HepG2 (cell line): ENCODE measurements around the gene MED12L. TPM values are rescaled to one million over a fixed set of nuclear protein-coding genes. Genes with fewer than 3 reads are reported as not detected.

Experiments used
- ARNTL ChIP-seq: sonication (generic); formaldehyde crosslinking; IDR thresholded peaks from 2 replicates; pipeline ENCODE4 v1.4.0; 2020; ENCODE audit warnings: mild to moderate bottlenecking, missing genetic modification reagents
- CENPT ChIP-seq: sonication (generic); formaldehyde crosslinking; IDR thresholded peaks from 2 replicates; pipeline ENCODE4 v1.8.0; 2022; ENCODE audit warnings: low read depth, mild to moderate bottlenecking, moderate library complexity, missing genetic modification reagents
- FOXM1 ChIP-seq: sonication (generic); formaldehyde crosslinking; IDR thresholded peaks from 2 replicates; pipeline ENCODE4 v1.5.0; 2020; ENCODE audit warnings: missing genetic modification reagents
- HDAC1 ChIP-seq: sonication (generic); formaldehyde crosslinking; IDR thresholded peaks from 2 replicates; pipeline ENCODE4 v1.5.1; 2020; ENCODE audit warnings: mild to moderate bottlenecking, missing genetic modification reagents
- HOMEZ ChIP-seq: IDR thresholded peaks from 2 replicates; pipeline ENCODE4 v1.6.1; 2016; ENCODE audit warnings: low read depth
- IKZF5 ChIP-seq: IDR thresholded peaks from 2 replicates; pipeline ENCODE4 v1.6.1; 2018; ENCODE audit warnings: missing genetic modification reagents, mild to moderate bottlenecking, missing compliant biosample characterization
- POLR2AphosphoS5 ChIP-seq: IDR thresholded peaks from 2 replicates; pipeline ENCODE4 v1.6.1; 2012; ENCODE audit warnings: low read depth, low read length
- SRSF9 ChIP-seq: fragments of 200-400 bp; formaldehyde crosslinking; IDR thresholded peaks from 2 replicates; pipeline ENCODE4 v1.6.1; 2018; ENCODE audit warnings: borderline replicate concordance, mild to moderate bottlenecking, low read depth, low read length; ENCODE audit not compliant: insufficient read depth, poor library complexity, severe bottlenecking
- TBP ChIP-seq: sonication (generic); formaldehyde crosslinking; IDR thresholded peaks from 2 replicates; pipeline ENCODE4 v1.5.0; 2020; ENCODE audit warnings: missing genetic modification reagents
- XBP1 ChIP-seq: sonication (generic); formaldehyde crosslinking; IDR thresholded peaks from 2 replicates; pipeline ENCODE4 v1.5.0; 2020; ENCODE audit warnings: missing genetic modification reagents
- ZBTB3 ChIP-seq: sonication (generic); formaldehyde crosslinking; IDR thresholded peaks from 2 replicates; pipeline ENCODE4 v1.4.0; 2020; ENCODE audit warnings: low read depth, mild to moderate bottlenecking, moderate library complexity, missing genetic modification reagents, borderline replicate concordance
- ZFP36 ChIP-seq: fragments of 150-350 bp; IDR thresholded peaks from 2 replicates; pipeline ENCODE4 v1.6.1; 2018; ENCODE audit warnings: borderline replicate concordance, low read length, low read depth; ENCODE audit not compliant: partially characterized antibody
- ZNF24 ChIP-seq: fragments of 450-650 bp; IDR thresholded peaks from 2 replicates; pipeline ENCODE4 v1.6.1; 2017; ENCODE audit warnings: antibody characterized with exemption, mild to moderate bottlenecking
- ZNF329 ChIP-seq: sonication (generic); formaldehyde crosslinking; IDR thresholded peaks from 2 replicates; pipeline ENCODE4 v1.9.0; 2021; ENCODE audit warnings: low read depth, mild to moderate bottlenecking, missing genetic modification reagents
- ZNF34 ChIP-seq: sonication (generic); formaldehyde crosslinking; IDR thresholded peaks from 2 replicates; pipeline ENCODE4 v1.4.0; 2020; ENCODE audit warnings: mild to moderate bottlenecking, missing genetic modification reagents, borderline replicate concordance
- ZNF782 ChIP-seq: sonication (generic); formaldehyde crosslinking; IDR thresholded peaks from 2 replicates; pipeline ENCODE4 v1.4.0; 2020; ENCODE audit warnings: missing genetic modification reagents, mild to moderate bottlenecking, borderline replicate concordance
- ZNF839 ChIP-seq: sonication (generic); formaldehyde crosslinking; IDR thresholded peaks from 2 replicates; pipeline ENCODE4 v1.4.0; 2020; ENCODE audit warnings: missing genetic modification reagents, mild to moderate bottlenecking, borderline replicate concordance
- ZNF841 ChIP-seq: sonication (generic); formaldehyde crosslinking; IDR thresholded peaks from 2 replicates; pipeline ENCODE4 v1.8.1; 2023; ENCODE audit warnings: missing genetic modification reagents, borderline replicate concordance
- ZSCAN31 ChIP-seq: sonication (generic); formaldehyde crosslinking; IDR thresholded peaks from 2 replicates; pipeline ENCODE4 v1.5.0; 2020; ENCODE audit warnings: low read depth, mild to moderate bottlenecking, missing genetic modification reagents
- polyA plus RNA-seq, 8 experiments: library from polyadenylated mRNA; depleted of rRNA in 3 of 8; stranded (reverse) in 7 of 8; unstranded in 1 of 8; fragments of >200 nt; fragmentation: Illumina TruSeq in 4 of 8; extraction: Trizol in 4 of 8; gene quantifications; 2 replicates each; pipeline versions ENCODE4 v1.2.1 to v1.2.3, GENCODE V29; 2011 to 2016; ENCODE audit warnings: low read depth in 4 of 8, missing spikeins in 1 of 8, mixed read lengths in 1 of 8; ENCODE audit not compliant: insufficient read depth in 1 of 8
- total RNA-seq, 5 experiments: library from RNA; depleted of rRNA; stranded (reverse); fragments of >200 nt; fragmentation: Illumina TruSeq; extraction: Trizol; gene quantifications; 2 replicates each; pipeline ENCODE4 v1.2.3, GENCODE V29; 2016; ENCODE audit warnings: low read depth in 1 of 5
- TF ChIP-seq, protein P1 (sequence below): sonication (generic); formaldehyde crosslinking; IDR thresholded peaks from 2 replicates; pipeline ENCODE4 v1.8.1; 2022; ENCODE audit warnings: mild to moderate bottlenecking, missing genetic modification reagents
- TF ChIP-seq, protein P2 (sequence below): sonication (generic); formaldehyde crosslinking; IDR thresholded peaks from 2 replicates; pipeline ENCODE4 v1.8.1; 2022; ENCODE audit warnings: low read depth, mild to moderate bottlenecking, missing genetic modification reagents

The MED12L gene
- total and polyA plus RNA-seq, 2 of the 13 experiments (the other 11 are each of a cell fraction or from before 2014, with no cell fraction given) = 0.07 to 0.64 TPM

DNA sequence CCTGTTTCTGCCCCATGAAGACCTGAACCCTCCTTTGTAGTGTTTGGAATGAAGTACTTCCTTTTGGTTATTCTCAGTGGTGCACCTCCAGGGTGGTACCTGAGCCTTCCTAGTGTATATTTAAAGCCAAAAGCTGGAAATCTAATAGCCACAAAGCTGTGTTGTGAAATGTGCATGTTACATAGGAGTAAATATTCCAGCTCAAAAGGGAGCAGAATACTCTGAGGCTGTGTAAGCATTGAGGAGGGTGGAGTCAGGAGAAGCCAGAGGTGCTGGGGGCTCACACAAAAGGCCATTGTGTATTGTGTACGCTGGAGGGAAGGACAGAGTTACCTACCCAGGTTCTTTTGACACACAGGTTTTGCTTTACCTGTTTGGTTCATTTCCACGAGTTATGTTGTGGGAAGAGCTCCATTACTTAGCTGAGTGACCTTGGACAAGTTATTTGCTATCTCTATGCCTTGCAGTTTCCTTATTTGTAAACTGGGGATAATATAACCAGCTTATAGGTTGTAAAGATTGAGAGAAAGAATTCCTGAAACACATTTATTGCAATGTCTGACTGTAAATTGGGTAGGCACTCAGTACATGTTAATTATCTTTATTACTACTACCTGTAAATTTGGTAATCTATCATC lies 92.9 kb downstream of the MED12L start (continued):
- TF ChIP-seq HOMEZ = peak; percentile 67; the same call in 1 of the 2 replicates
- no peak for TF ChIP-seq ZNF24
- TF ChIP-seq ZBTB3 (CRISPR knock-in tag) = no peak
- TF ChIP-seq, protein P1, sequence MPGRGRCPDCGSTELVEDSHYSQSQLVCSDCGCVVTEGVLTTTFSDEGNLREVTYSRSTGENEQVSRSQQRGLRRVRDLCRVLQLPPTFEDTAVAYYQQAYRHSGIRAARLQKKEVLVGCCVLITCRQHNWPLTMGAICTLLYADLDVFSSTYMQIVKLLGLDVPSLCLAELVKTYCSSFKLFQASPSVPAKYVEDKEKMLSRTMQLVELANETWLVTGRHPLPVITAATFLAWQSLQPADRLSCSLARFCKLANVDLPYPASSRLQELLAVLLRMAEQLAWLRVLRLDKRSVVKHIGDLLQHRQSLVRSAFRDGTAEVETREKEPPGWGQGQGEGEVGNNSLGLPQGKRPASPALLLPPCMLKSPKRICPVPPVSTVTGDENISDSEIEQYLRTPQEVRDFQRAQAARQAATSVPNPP (CRISPR knock-in tag) = no peak
- no peak for TF ChIP-seq ZNF839 (CRISPR knock-in tag)
- TF ChIP-seq XBP1 (CRISPR knock-in tag) = no peak
- TF ChIP-seq POLR2AphosphoS5 = no peak
- TF ChIP-seq SRSF9 = no peak
- no peak for TF ChIP-seq IKZF5 (CRISPR knock-in tag)
- TF ChIP-seq ARNTL = 0 out of 2 replicates have a peak, but pooled peaks have one; percentile 43
- no peak for TF ChIP-seq ZSCAN31 (CRISPR knock-in tag)
- no peak for TF ChIP-seq FOXM1
- TF ChIP-seq ZNF34 (CRISPR knock-in tag) = no peak
- no peak for TF ChIP-seq CENPT (CRISPR knock-in tag)
- TF ChIP-seq, protein P2, sequence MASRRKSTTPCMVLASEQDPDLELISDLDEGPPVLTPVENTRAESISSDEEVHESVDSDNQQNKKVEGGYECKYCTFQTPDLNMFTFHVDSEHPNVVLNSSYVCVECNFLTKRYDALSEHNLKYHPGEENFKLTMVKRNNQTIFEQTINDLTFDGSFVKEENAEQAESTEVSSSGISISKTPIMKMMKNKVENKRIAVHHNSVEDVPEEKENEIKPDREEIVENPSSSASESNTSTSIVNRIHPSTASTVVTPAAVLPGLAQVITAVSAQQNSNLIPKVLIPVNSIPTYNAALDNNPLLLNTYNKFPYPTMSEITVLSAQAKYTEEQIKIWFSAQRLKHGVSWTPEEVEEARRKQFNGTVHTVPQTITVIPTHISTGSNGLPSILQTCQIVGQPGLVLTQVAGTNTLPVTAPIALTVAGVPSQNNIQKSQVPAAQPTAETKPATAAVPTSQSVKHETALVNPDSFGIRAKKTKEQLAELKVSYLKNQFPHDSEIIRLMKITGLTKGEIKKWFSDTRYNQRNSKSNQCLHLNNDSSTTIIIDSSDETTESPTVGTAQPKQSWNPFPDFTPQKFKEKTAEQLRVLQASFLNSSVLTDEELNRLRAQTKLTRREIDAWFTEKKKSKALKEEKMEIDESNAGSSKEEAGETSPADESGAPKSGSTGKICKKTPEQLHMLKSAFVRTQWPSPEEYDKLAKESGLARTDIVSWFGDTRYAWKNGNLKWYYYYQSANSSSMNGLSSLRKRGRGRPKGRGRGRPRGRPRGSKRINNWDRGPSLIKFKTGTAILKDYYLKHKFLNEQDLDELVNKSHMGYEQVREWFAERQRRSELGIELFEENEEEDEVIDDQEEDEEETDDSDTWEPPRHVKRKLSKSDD (CRISPR knock-in tag) = no peak
- no peak for TF ChIP-seq TBP
- no peak for TF ChIP-seq ZNF841
- no peak for TF ChIP-seq ZFP36
- TF ChIP-seq HDAC1 (CRISPR knock-in tag) = peak; percentile 62
- no peak for TF ChIP-seq ZNF329 (CRISPR knock-in tag)
- no peak for TF ChIP-seq ZNF782
